K562 (cell line): Measurements from ENCODE around the gene HSPA1L. TPM values are rescaled to one million over a fixed set of nuclear protein-coding genes. Genes with fewer than 3 reads are reported as not detected.

Experiments used
- BRF1 ChIP-seq: IDR thresholded peaks from 3 replicates; pipeline ENCODE4 v1.6.1; 2011; ENCODE audit warnings: borderline replicate concordance, mild to moderate bottlenecking; ENCODE audit not compliant: insufficient read length; ENCODE audit errors: extremely low read depth
- ETS2 ChIP-seq: IDR thresholded peaks from 2 replicates; pipeline ENCODE4 v1.6.1; 2016; ENCODE audit warnings: borderline replicate concordance, missing genetic modification characterization, mild to moderate bottlenecking, moderate library complexity, missing compliant biosample characterization; ENCODE audit not compliant: poor library complexity, severe bottlenecking
- FOXA1 ChIP-seq: fragments of 450-650 bp; IDR thresholded peaks from 2 replicates; pipeline ENCODE4 v1.6.1; 2016; ENCODE audit warnings: mild to moderate bottlenecking, borderline replicate concordance
- GTF2E2 ChIP-seq: fragments of 200-800 bp; sonication (Bioruptor generic); IDR thresholded peaks from 2 replicates; pipeline ENCODE4 v1.6.1; 2016; ENCODE audit warnings: missing genetic modification characterization, missing compliant biosample characterization
- HIVEP1 ChIP-seq: fragments of 250-450 bp; sonication (Bioruptor Pico); IDR thresholded peaks from 2 replicates; pipeline ENCODE4 v1.4.0; 2020; ENCODE audit warnings: mild to moderate bottlenecking
- HNRNPH1 ChIP-seq: fragments of 200-400 bp; formaldehyde crosslinking; optimal IDR thresholded peaks from 2 replicates; pipeline ENCODE3; 2017; ENCODE audit warnings: low read depth, mild to moderate bottlenecking, low read length, moderate library complexity
- MTA3 ChIP-seq: fragments of 450-650 bp; formaldehyde crosslinking; IDR thresholded peaks from 2 replicates; pipeline ENCODE4 v1.6.1; 2017; ENCODE audit warnings: mild to moderate bottlenecking, borderline replicate concordance
- NEUROD1 ChIP-seq: fragments of 150-350 bp; IDR thresholded peaks from 2 replicates; pipeline ENCODE4 v1.6.1; 2014; ENCODE audit warnings: borderline replicate concordance, low read length, low read depth; ENCODE audit not compliant: partially characterized antibody
- PCBP1 ChIP-seq: fragments of 200-400 bp; formaldehyde crosslinking; IDR thresholded peaks from 2 replicates; pipeline ENCODE4 v1.6.1; 2018; ENCODE audit warnings: mild to moderate bottlenecking, low read depth, low read length; ENCODE audit not compliant: poor library complexity, severe bottlenecking
- SAP30 ChIP-seq: fragments of 200-600 bp; sonication (generic); IDR thresholded peaks from 2 replicates; pipeline ENCODE4 v1.6.1; 2012; ENCODE audit warnings: borderline replicate concordance, low read depth, mild to moderate bottlenecking, moderate library complexity, low read length, control low read depth, inconsistent platforms; ENCODE audit not compliant: insufficient read depth, poor library complexity, severe bottlenecking
- SLC30A9 ChIP-seq: fragments of 250-450 bp; sonication (Bioruptor Pico); IDR thresholded peaks from 2 replicates; pipeline ENCODE4 v1.8.0; 2022; ENCODE audit warnings: mild to moderate bottlenecking, moderate library complexity
- TSC22D4 ChIP-seq: fragments of 450-650 bp; IDR thresholded peaks from 2 replicates; pipeline ENCODE4 v1.6.1; 2016; ENCODE audit warnings: missing genetic modification characterization, missing biosample characterization, control low read depth
- ZZZ3 ChIP-seq: fragments of 450-650 bp; IDR thresholded peaks from 2 replicates; pipeline ENCODE4 v1.6.1; 2016; ENCODE audit warnings: antibody characterized with exemption, mild to moderate bottlenecking, moderate library complexity
- polyA plus RNA-seq, 8 experiments: library from polyadenylated mRNA; depleted of rRNA in 4 of 8; stranded (reverse) in 5 of 8; unstranded in 3 of 8; fragments of >200 nt; fragmentation: Nextera tagmentation in 2 of 8; fragmentation: Illumina TruSeq in 1 of 8; extraction: Ambion mirVana in 2 of 8; extraction: Trizol in 1 of 8; gene quantifications; 2 replicates each; pipeline versions ENCODE4 v1.2.1 to v1.2.3, GENCODE V29; 2011 to 2014; ENCODE audit warnings: inconsistent platforms in 1 of 8, missing spikeins in 1 of 8
- total RNA-seq, 7 experiments: library from RNA; depleted of rRNA in 6 of 7; stranded (reverse); fragments of >200 nt in 6 of 7; fragmentation: Illumina TruSeq in 2 of 7; extraction: Trizol in 2 of 7; gene quantifications; 2 replicates each; pipeline versions ENCODE4 v1.2.1 to v1.2.3, GENCODE V29; 2011 to 2021; ENCODE audit warnings: low replicate concordance in 1 of 7
- TF ChIP-seq, protein P1 (sequence below): fragments of 450-650 bp; formaldehyde crosslinking; IDR thresholded peaks from 2 replicates; pipeline ENCODE4 v1.4.0; 2020; ENCODE audit warnings: mild to moderate bottlenecking, moderate library complexity
- TF ChIP-seq, protein P2 (sequence below): fragments of 200-400 bp; formaldehyde crosslinking; IDR thresholded peaks from 2 replicates; pipeline ENCODE4 v1.6.1; 2017; ENCODE audit warnings: mild to moderate bottlenecking, low read depth, low read length, moderate library complexity

Gene HSPA1L
- total and polyA plus RNA-seq, 9 of the 15 experiments (the other 6 are each of a cell fraction or from before 2014, with no cell fraction given): 0.14 to 2.1 (median 1.3) TPM

DNA sequence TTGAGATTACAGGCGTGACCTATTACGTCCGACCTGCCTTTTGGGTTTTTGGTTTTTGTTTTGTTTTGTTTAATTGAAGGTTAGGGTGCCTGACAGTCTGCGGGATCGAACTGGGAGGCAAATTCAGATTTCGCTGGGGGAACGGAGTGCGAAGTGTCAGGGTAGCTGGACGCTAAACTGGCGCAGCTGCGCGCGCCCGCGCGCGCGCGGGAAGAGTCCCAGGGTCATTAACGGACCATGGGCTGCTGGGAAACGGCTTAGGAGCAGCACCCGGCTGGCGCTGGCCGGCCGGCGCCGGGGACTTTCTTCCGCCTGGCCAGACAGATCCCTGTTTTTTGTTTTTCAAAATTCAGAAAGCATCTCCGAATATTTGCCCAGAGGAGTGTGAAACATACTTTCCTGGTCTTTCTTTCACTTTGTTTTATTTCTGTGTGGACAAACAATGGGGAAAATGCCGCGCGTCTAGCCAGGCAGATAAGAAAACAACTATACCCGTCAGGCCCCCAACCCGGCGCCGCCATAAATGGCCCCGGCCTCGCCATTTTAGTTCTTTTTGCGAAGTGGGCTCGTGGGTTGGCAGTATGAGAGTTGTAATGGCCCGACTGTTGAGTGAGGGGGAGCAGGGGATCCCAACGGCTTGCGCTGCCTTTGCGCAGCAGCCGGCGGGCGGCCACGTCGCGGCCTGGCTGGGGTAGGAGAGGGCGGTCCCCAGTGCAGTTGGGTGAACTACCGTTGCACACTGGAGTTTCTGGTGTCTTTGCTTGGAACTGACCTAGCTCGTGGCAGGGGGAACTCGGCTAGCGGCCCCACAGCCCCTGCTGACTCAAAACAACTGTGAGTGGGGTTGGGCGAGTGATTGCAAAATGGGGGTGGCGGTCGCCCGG lies 19.5 kb upstream of the HSPA1L start (continued):
- TF ChIP-seq, protein P1, sequence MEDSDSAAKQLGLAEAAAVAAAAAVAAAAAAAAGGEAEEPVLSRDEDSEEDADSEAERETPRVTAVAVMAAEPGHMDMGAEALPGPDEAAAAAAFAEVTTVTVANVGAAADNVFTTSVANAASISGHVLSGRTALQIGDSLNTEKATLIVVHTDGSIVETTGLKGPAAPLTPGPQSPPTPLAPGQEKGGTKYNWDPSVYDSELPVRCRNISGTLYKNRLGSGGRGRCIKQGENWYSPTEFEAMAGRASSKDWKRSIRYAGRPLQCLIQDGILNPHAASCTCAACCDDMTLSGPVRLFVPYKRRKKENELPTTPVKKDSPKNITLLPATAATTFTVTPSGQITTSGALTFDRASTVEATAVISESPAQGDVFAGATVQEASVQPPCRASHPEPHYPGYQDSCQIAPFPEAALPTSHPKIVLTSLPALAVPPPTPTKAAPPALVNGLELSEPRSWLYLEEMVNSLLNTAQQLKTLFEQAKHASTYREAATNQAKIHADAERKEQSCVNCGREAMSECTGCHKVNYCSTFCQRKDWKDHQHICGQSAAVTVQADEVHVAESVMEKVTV (CRISPR knock-in tag): peak; percentile 10; the same call in 1 of the 2 replicates
- TF ChIP-seq SLC30A9 (CRISPR knock-in tag): 0 out of 2 replicates have a peak, but pooled peaks have one; percentile 4
- TF ChIP-seq, protein P2, sequence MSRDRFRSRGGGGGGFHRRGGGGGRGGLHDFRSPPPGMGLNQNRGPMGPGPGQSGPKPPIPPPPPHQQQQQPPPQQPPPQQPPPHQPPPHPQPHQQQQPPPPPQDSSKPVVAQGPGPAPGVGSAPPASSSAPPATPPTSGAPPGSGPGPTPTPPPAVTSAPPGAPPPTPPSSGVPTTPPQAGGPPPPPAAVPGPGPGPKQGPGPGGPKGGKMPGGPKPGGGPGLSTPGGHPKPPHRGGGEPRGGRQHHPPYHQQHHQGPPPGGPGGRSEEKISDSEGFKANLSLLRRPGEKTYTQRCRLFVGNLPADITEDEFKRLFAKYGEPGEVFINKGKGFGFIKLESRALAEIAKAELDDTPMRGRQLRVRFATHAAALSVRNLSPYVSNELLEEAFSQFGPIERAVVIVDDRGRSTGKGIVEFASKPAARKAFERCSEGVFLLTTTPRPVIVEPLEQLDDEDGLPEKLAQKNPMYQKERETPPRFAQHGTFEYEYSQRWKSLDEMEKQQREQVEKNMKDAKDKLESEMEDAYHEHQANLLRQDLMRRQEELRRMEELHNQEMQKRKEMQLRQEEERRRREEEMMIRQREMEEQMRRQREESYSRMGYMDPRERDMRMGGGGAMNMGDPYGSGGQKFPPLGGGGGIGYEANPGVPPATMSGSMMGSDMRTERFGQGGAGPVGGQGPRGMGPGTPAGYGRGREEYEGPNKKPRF: no peak
- peak; percentile 28 for TF ChIP-seq NEUROD1
- TF ChIP-seq ZZZ3: no peak
- TF ChIP-seq PCBP1: peak; percentile 93
- no peak for TF ChIP-seq ETS2 (tag)
- no peak for TF ChIP-seq TSC22D4 (tag)
- peak; percentile 70 for TF ChIP-seq HNRNPH1
- no peak for TF ChIP-seq BRF1
- peak; percentile 99 for TF ChIP-seq MTA3
- no peak for TF ChIP-seq FOXA1
- TF ChIP-seq GTF2E2 (tag): peak; percentile 100
- TF ChIP-seq HIVEP1: peak; percentile 89
- peak; percentile 96 for TF ChIP-seq SAP30
